ENCODE results near the gene PHF21A.

Gene PHF21A

GRCh38 chr11:46072172-46072964 is 48.9 kb downstream of the PHF21A start:
- DNase-seq = no peak

GRCh38 chr11:46071091-46071490 is 50.2 kb downstream of the PHF21A start:
- DNase-seq = no peak

- no peak for DNase-seq
Measured at GRCh38 chr11:46069595-46069994, 51.7 kb downstream of the PHF21A start.

- DNase-seq = no peak
Measured at GRCh38 chr11:46066335-46066734, 54.9 kb downstream of the PHF21A start.

GRCh38 chr11:46065681-46066080 is 55.6 kb downstream of the PHF21A start:
- no peak for DNase-seq

- DNase-seq = no peak
Measured at GRCh38 chr11:46064221-46064620, 57.0 kb downstream of the PHF21A start.

- DNase-seq = no peak
Measured at GRCh38 chr11:46063138-46063537, 58.1 kb downstream of the PHF21A start.

- DNase-seq = no peak
Measured at GRCh38 chr11:46060013-46060412, 61.2 kb downstream of the PHF21A start.

- DNase-seq = no peak
Measured at GRCh38 chr11:46057489-46057888, 63.8 kb downstream of the PHF21A start.

- DNase-seq = no peak
Measured at GRCh38 chr11:46055371-46055770, 65.9 kb downstream of the PHF21A start.

GRCh38 chr11:46051102-46051501 is 70.2 kb downstream of the PHF21A start:
- DNase-seq = no peak

- no peak for DNase-seq
Measured at GRCh38 chr11:46050662-46051061, 70.6 kb downstream of the PHF21A start.

GRCh38 chr11:46050003-46050461 is 71.2 kb downstream of the PHF21A start:
- DNase-seq = no peak

- no peak for DNase-seq
Measured at GRCh38 chr11:46049325-46049897, 71.8 kb downstream of the PHF21A start.

GRCh38 chr11:46048198-46048597 is 73.1 kb downstream of the PHF21A start:
- no peak for DNase-seq

- DNase-seq = no peak
Measured at GRCh38 chr11:46047520-46047919, 73.7 kb downstream of the PHF21A start.

- no peak for DNase-seq
Measured at GRCh38 chr11:46045811-46046210, 75.4 kb downstream of the PHF21A start.

GRCh38 chr11:46044601-46045000 is 76.7 kb downstream of the PHF21A start:
- DNase-seq = no peak

GRCh38 chr11:46039990-46040389 is 81.3 kb downstream of the PHF21A start:
- no peak for DNase-seq

- no peak for DNase-seq
Measured at GRCh38 chr11:46038529-46038928, 82.7 kb downstream of the PHF21A start.

GRCh38 chr11:46036969-46037368 is 84.3 kb downstream of the PHF21A start:
- DNase-seq = no peak

- DNase-seq = no peak
Measured at GRCh38 chr11:46036009-46036408, 85.2 kb downstream of the PHF21A start.

- DNase-seq = no peak
Measured at GRCh38 chr11:46034041-46034440, 87.2 kb downstream of the PHF21A start.

GRCh38 chr11:46026606-46027293 is 94.5 kb downstream of the PHF21A start:
- no peak for DNase-seq

Data from activated CD8-positive, alpha-beta memory T cell treated with anti-CD3 and anti-CD28 coated beads for 24 hours (primary cell).